ENCODE data around the gene IGF2BP2.
"Not testable (repeated sequence)": the region's sequence is repeated elsewhere in the genome, so short reads cannot be mapped to it uniquely, and the experiment has no call there.

The IGF2BP2 gene

GRCh38 chr3:185705498-185705897 lies 119.3 kb downstream of the IGF2BP2 start:
- DNase-seq, result no peak

DNA sequence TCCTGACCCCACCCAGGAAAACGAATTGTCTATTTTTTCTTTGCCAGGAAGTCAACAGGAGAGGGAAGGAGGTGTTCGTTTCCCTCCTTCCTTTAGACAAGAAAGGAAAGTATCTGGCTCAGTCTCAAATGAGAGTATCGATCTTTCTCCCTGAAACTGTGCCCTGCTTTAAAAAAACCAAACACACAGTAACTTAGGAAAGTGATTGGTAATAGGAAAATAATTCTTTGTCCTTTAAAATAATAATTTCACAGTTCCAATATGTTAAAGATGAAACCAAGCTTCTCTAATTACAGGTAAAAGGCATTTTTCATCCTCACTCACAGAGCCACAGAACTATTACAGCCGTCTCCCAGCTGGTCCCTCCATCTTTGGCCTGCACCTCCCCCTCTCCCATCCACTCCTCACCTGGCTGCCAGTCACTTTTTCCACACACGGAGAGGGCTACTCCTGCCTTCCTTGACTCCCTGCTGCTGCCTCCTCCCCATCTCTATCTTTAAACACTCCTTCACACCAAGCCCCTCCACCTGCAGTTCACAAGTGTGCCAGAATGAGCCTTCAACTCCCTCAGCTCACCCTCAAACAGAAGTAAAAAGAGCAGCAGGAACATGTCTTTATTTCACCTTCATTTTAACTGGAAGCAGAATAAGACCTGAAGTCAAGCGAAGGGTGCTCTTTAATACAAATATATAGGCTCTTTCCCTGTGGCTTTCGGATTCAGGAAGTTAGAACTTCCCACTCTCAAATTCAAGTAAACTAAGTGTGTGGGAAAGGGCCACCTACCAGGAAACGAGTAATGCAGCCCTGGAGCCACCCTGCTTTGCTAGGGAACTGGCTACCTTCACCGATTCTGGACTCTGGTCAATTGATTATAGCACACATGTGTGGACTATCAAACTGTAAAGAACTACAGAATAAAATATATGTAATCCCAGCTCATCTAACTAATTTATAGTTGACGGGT lies 122.3 kb downstream of the IGF2BP2 start:
- DNase-seq, result no peak

GRCh38 chr3:185701611-185702261 lies 123.1 kb downstream of the IGF2BP2 start:
- no peak for DNase-seq

GRCh38 chr3:185699927-185700326 lies 124.9 kb downstream of the IGF2BP2 start:
- DNase-seq, result no peak

GRCh38 chr3:185697228-185697627 lies 127.6 kb downstream of the IGF2BP2 start:
- not testable (repeated sequence) for DNase-seq

DNA sequence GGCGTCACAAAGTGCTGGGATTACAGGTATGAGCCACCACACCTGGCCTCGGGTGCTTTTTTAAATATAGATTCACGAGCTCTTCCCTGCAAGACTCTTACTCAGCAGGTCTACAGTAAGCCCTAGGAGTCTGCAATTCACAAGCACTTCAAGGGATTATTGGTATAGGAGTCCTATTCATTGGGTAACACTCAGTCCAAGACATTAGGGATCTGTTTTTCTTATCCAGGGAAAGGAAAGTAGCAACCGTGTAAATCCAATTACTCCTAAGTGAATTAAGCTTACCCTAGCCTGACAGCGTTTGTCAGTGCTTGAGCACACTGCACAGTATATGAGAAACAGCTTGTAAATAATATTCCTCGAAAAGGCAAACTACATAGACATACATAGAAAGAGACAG lies 128.8 kb downstream of the IGF2BP2 start:
- no peak for DNase-seq

DNA sequence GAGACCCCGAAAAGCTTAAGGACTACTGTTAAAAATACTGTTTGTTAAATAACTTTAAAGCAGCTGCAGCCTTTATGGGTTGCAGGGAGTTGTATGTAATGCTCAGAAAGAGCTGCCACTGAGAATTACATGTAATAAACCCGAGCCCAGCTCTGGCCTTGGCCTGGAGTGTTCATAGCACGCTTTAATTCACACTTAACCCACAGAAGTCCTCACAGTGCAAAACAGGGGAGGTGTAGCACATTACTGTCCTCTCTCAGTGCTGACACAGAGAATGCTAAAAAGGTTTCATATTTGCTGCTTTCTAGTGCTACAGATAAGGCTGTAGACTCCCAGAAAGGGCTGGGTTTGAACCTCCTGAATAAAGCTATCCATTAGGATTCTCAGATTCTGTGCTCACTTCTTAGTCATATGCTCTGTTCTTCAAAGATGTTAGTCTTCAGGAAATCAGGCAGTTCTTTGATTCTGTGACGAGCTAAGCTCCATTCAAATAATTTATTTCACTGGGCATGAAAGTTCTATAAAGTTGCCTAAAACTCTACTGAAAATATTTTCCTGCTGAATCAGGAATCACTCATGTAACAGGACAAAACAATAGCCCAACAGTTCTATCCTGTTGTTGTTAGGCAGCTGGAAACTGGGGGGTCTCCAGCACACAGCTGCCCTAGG lies 130.7 kb downstream of the IGF2BP2 start:
- no peak for DNase-seq

DNA sequence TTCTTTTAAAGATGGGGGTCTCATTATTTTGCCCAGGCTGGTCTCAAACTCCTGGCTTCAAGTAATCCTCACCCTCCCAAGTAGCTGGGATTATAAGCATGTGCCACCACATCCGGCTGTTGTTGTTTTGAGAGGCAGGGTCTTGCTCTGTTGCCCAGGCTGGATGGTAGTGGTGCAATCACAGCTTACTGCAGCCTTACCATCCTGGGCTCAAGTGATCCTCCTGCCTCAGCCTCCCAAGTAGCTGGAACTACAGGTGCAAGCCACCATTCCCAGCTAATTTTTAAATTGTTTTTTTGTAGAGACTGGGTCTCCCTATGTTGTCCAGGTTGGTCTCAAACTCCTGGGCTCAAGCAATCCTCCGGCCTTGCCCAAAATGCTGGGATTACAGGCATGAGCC lies 133.2 kb downstream of the IGF2BP2 start:
- no peak for DNase-seq

- no peak for DNase-seq
Observed at GRCh38 chr3:185687271-185687878, 137.5 kb downstream of the IGF2BP2 start.

- DNase-seq, result no peak
Observed at GRCh38 chr3:185685231-185686035, 139.4 kb downstream of the IGF2BP2 start.

DNA sequence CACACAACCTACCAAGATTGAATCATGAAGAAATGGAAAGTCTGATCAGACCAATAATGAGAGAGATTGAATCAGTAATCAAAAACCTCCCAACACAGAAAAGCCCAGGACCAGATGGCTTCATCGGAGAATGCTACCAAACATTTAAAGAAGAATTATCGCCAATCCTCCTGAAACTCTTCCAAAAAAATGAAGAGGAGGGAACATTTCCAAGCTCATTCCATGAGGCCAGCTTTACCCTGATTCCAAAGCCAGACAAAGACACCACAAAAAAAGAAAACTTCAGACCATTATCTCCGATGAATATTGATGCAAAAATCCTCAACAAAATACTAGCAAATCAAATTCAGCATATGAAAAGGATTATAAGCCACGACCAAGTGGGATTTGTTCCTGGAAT lies 144.6 kb downstream of the IGF2BP2 start:
- no peak for DNase-seq

DNA sequence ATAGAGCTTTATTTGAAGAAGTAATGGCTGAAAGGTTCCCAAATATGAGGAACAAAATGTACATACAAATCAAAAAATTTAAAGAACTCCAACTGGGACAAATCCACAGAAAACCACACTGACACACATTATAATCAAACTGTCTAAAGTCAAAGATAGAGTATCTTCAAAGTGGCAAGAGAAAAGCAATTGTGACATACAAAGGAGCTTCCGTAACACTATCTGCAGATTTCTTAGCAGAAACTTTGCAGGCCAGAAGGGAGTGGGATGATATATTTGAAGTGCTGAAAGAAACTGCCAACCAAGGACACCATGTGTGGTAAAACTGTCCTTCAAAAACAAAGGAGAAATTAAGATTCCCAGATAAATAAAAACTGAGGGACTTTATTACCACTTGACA lies 146.8 kb downstream of the IGF2BP2 start:
- DNase-seq, result no peak

DNA sequence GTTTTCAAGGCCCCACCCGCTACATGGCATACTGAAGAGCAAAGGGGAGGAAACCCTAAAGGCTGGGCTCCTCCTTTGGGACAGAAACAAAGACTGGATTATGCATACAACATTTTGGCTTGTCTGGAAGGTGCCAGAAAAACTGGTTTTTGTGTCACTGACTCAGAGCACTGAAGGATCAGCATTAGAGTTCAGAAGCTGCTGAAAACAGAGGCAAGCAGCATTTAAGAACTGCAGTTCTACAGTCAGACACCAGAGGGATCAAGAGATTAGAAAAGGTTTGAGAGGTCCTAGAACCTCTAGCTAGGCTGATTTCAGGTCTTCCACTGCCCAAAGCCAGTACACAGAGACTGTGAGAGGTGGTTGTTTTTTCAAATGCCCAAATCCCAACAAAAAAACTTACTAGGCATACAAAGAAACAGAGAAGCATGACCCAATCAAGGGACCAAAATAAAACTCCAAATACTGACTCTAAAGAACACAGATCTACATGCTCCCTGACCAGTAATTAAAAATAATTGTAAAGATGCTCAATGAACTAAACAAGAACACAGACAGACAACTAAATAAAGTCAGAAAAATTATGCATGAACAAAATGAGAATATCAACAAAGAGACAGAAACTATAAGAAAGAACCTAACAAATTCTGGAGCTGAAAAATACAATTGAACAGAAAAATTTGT lies 147.6 kb downstream of the IGF2BP2 start:
- DNase-seq, result no peak

DNA sequence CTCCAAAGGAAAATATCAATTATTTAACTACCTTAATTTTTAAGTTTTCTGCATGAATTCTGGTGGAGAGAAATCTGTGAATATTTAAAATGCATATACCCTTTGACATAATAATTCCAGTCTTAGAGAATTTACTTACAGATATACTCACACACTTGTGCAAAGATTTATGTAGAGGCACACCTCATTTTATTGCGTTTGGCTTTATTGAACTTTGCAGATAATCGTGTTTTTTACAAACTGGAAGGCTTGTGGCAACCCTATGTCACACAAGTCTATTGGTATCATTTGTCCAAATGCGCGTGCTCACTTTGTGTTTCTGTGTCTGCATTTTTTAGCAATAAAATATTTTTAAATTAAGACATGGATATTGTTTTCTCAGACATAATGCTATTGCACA lies 157.3 kb downstream of the IGF2BP2 start:
- no peak for DNase-seq

- DNase-seq, result no peak
Observed at GRCh38 chr3:185663929-185664328, 160.9 kb downstream of the IGF2BP2 start.

- DNase-seq, result no peak
Observed at GRCh38 chr3:185661772-185662171, 163.1 kb downstream of the IGF2BP2 start.

- not testable (repeated sequence) for DNase-seq
Observed at GRCh38 chr3:185661296-185661695, 163.5 kb downstream of the IGF2BP2 start.

DNA sequence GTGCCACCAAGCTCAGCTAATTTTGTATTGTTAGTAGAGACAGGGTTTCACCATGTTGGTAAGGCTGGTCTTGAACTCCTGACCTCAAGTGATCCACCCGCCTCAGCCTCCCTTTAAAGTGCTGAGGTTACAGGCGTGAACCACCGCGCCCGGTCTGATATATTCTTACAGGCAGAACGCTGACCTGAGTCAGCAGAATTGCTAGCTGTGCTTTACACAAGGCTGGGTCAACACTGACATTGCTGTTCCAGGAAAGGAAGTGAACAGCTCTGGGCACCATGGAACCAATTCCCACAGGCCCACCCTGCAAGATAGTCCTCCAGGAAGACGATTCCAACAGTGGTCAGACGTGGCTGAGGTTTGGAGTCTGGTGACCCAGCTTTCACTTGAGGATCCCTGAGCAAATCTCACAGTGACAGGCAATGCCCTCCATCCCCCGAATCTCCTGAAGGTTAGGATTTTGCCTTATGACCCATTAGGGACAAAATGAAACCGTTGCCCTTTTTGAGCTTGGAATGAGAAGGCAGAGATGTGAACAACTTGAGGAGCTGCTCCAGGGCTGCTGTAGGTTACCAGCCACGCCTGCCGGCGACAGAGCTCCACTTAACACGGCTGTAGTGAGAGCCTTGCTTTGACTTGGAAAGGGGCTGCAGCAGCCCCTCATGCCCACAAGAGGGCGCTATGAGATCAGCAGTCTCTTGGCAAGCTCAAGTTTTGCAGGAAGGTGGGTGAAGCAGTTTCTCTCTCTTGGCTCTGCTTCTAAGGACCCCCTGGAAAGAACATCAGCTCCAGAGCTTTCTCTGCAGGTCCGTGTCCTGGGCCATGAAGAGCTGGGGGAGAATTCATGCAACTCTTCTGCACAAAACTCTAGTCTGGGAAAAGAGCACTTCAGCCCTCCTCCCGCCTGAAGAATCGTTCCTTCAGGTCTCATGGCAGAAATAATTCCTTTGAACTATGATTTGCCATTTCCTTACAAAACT lies 164.6 kb downstream of the IGF2BP2 start:
- DNase-seq, result peak; percentile 71

DNA sequence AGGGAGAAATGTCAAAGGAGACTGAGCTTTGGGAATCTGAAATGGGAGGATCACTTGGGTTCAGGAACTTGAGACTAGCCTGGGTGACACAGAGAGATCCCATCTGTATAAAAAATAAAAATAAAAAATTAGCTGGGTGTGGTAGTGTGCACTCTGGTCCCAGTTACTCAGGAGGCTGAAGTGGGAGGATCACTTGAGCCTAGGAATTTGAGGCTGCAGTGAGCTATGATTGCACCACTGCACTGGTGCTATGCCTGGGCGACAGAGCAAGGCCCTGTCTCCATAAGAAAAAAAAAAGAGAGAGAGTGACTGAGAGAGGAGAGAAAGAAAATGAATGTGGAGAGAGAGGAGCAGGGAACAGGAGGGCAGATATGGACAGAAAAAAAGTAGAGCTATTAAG lies 165.9 kb downstream of the IGF2BP2 start:
- DNase-seq, result no peak

GRCh38 chr3:185658504-185658912 lies 166.3 kb downstream of the IGF2BP2 start:
- peak; percentile 11 for DNase-seq

Measured in stimulated activated CD4-positive, alpha-beta T cell treated with anti-CD3 and anti-CD28 coated beads, Interleukin-1b, Interleukin-23, amount 100 ng/mL, for 48 hours (primary cell).